Measurements from ENCODE around the gene DCN. TPM values are rescaled to one million over a fixed set of nuclear protein-coding genes. Genes with fewer than 3 reads are reported as not detected.

DCN gene
- total and polyA plus RNA-seq, 7 donors = 41.2 to 1,612 (median 675) TPM

- 83 to 91% methylated on average over 1 of the region's 1 CpG for WGBS, 2 donors
- intact Hi-C loops (cut with DNase I) = no loop called here
- no peak for TF ChIP-seq POLR2A (IDR thresholded peaks at IDR 0.05)
- no peak for DNase-seq
- Histone ChIP-seq H3K4me1 (peaks cover 0 to 21% (median 8%) of the 10 kb centered on the region in 4 donors), H3K9me3 (no peaks in the 10 kb centered on the region), H3K27ac (peak overlapping the region in 2 of 4 donors; percentile 44 to 53), H3K4me3 (no peak overlapping the region), H3K27me3 (no peaks in the 10 kb centered on the region), H3K36me3 (no peaks in the 10 kb centered on the region)
Observed at GRCh38 chr12:91126516-91126915, 56.1 kb downstream of the DCN start.

- WGBS, 2 donors = 89 to 95% methylated on average over 5 of the region's 5 CpGs
Observed at GRCh38 chr12:91123236-91123916, 59.2 kb downstream of the DCN start.

GRCh38 chr12:91120781-91121180 is 61.8 kb downstream of the DCN start:
- Histone ChIP-seq H3K4me3 (no peak overlapping the region), H3K36me3 (no peaks in the 10 kb centered on the region), H3K9me3 (no peaks in the 10 kb centered on the region), H3K27ac (no peak overlapping the region), H3K4me1 (peaks cover 0 to under 1% (median 0%) of the 10 kb centered on the region in 4 donors), H3K27me3 (no peaks in the 10 kb centered on the region)
- TF ChIP-seq POLR2A (IDR thresholded peaks at IDR 0.05) = no peak
- TF ChIP-seq POLR2AphosphoS5 (IDR thresholded peaks at IDR 0.05) = no peak
- TF ChIP-seq CTCF (IDR thresholded peaks at IDR 0.05) = no peak
- intact Hi-C loops (cut with DNase I) = no loop called here
- no peak for DNase-seq

More at GRCh38 chr12:91123236-91123916, 59.2 kb downstream of the DCN start:
- no peaks in the 10 kb centered on the region for H3K27me3 ChIP-seq
- intact Hi-C loops (cut with DNase I) = no loop called here
- no peak for DNase-seq
- H3K9me3 ChIP-seq = no peaks in the 10 kb centered on the region
- no peaks in the 10 kb centered on the region for H3K36me3 ChIP-seq
- H3K27ac ChIP-seq = no peak overlapping the region
- peaks cover 0 to 21% (median 8%) of the 10 kb centered on the region in 4 donors for H3K4me1 ChIP-seq
- H3K4me3 ChIP-seq = no peak overlapping the region
- no peak for TF ChIP-seq EP300 (IDR thresholded peaks at IDR 0.05)
- no peak for TF ChIP-seq POLR2AphosphoS5 (IDR thresholded peaks at IDR 0.05)
- TF ChIP-seq CTCF (IDR thresholded peaks at IDR 0.05) = no peak
- no peak for TF ChIP-seq POLR2A (IDR thresholded peaks at IDR 0.05)

GRCh38 chr12:91119089-91119488 is 63.5 kb downstream of the DCN start:
- Histone ChIP-seq H3K4me1 (no peaks in the 10 kb centered on the region), H3K36me3 (no peaks in the 10 kb centered on the region), H3K9me3 (no peaks in the 10 kb centered on the region), H3K27ac (no peak overlapping the region), H3K27me3 (no peaks in the 10 kb centered on the region), H3K4me3 (no peak overlapping the region)
- 85 to 90% methylated on average over 1 of the region's 1 CpG for WGBS, 2 donors
- DNase-seq = no peak
- intact Hi-C loops (cut with DNase I) = no loop called here
- TF ChIP-seq EP300 (IDR thresholded peaks at IDR 0.05) = no peak
- no peak for TF ChIP-seq POLR2AphosphoS5 (IDR thresholded peaks at IDR 0.05)
- TF ChIP-seq POLR2A (IDR thresholded peaks at IDR 0.05) = no peak
- TF ChIP-seq CTCF (IDR thresholded peaks at IDR 0.05) = no peak

GRCh38 chr12:91113621-91114020 is 69.0 kb downstream of the DCN start:
- no peak overlapping the region for H3K4me3 ChIP-seq
- H3K9me3 ChIP-seq = no peaks in the 10 kb centered on the region
- no peak for DNase-seq
- 91 to 93% methylated on average over 6 of the region's 6 CpGs for WGBS, 2 donors
- no peaks in the 10 kb centered on the region for H3K27me3 ChIP-seq
- intact Hi-C loops (cut with DNase I) = no loop called here
- H3K27ac ChIP-seq = no peak overlapping the region
- H3K4me1 ChIP-seq = peaks cover 0 to 17% (median 9%) of the 10 kb centered on the region in 4 donors
- H3K36me3 ChIP-seq = no peaks in the 10 kb centered on the region
- TF ChIP-seq POLR2AphosphoS5 (IDR thresholded peaks at IDR 0.05) (no peak), CTCF (IDR thresholded peaks at IDR 0.05) (no peak), POLR2A (IDR thresholded peaks at IDR 0.05) (no peak), EP300 (IDR thresholded peaks at IDR 0.05) (no peak)
